HepG2 (cell line): ENCODE data around the gene MRPL20. TPM values are rescaled to one million over a fixed set of nuclear protein-coding genes. Genes with fewer than 3 reads are reported as not detected.

Source experiments
- FOXA1 ChIP-seq, 2 experiments: fragments of 450-650 bp in 1 of 2; sonication (generic) in 1 of 2; formaldehyde crosslinking in 1 of 2; IDR thresholded peaks; 2 replicates each; pipeline versions ENCODE4 v1.4.0 to v1.6.1; 2016 to 2020; ENCODE audit warnings: missing genetic modification reagents in 1 of 2
- FOXC1 ChIP-seq: sonication (generic); formaldehyde crosslinking; IDR thresholded peaks from 2 replicates; pipeline ENCODE4 v1.8.0; 2022; ENCODE audit warnings: mild to moderate bottlenecking, missing genetic modification reagents, borderline replicate concordance
- HES4 ChIP-seq: sonication (generic); formaldehyde crosslinking; IDR thresholded peaks from 2 replicates; pipeline ENCODE4 v1.9.0; 2021; ENCODE audit warnings: mild to moderate bottlenecking, missing genetic modification reagents, borderline replicate concordance
- HOXA7 ChIP-seq: sonication (generic); formaldehyde crosslinking; IDR thresholded peaks from 2 replicates; pipeline ENCODE4 v1.8.1; 2022; ENCODE audit warnings: mild to moderate bottlenecking, missing genetic modification reagents, moderate library complexity
- LBX2 ChIP-seq: sonication (generic); formaldehyde crosslinking; IDR thresholded peaks from 2 replicates; pipeline ENCODE4 v1.5.0; 2020; ENCODE audit warnings: missing genetic modification reagents, mild to moderate bottlenecking, borderline replicate concordance
- MAF1 ChIP-seq: sonication (generic); formaldehyde crosslinking; IDR thresholded peaks from 2 replicates; pipeline ENCODE4 v1.5.0; 2020; ENCODE audit warnings: missing genetic modification reagents, borderline replicate concordance
- MIER2 ChIP-seq: IDR thresholded peaks from 2 replicates; pipeline ENCODE4 v1.6.1; 2016; ENCODE audit warnings: missing biosample characterization, missing genetic modification reagents
- SAP130 ChIP-seq: IDR thresholded peaks from 2 replicates; pipeline ENCODE4 v1.6.1; 2016; ENCODE audit warnings: low read depth
- SCMH1 ChIP-seq: sonication (generic); formaldehyde crosslinking; IDR thresholded peaks from 2 replicates; pipeline ENCODE4 v1.9.0; 2021; ENCODE audit warnings: missing genetic modification reagents, mild to moderate bottlenecking, borderline replicate concordance
- SKIL ChIP-seq: sonication (generic); formaldehyde crosslinking; IDR thresholded peaks from 2 replicates; pipeline ENCODE4 v1.8.0; 2022; ENCODE audit warnings: missing genetic modification reagents, mild to moderate bottlenecking, moderate library complexity, borderline replicate concordance
- STAT6 ChIP-seq: sonication (generic); formaldehyde crosslinking; IDR thresholded peaks from 2 replicates; pipeline ENCODE4 v1.4.0; 2020; ENCODE audit warnings: missing genetic modification reagents, mild to moderate bottlenecking, borderline replicate concordance
- TBX2 ChIP-seq: sonication (generic); formaldehyde crosslinking; IDR thresholded peaks from 2 replicates; pipeline ENCODE4 v1.5.0; 2020; ENCODE audit warnings: missing genetic modification reagents, mild to moderate bottlenecking, borderline replicate concordance
- TRIM24 ChIP-seq: sonication (generic); formaldehyde crosslinking; IDR thresholded peaks from 2 replicates; pipeline ENCODE4 v1.8.0; 2022; ENCODE audit warnings: mild to moderate bottlenecking, missing genetic modification reagents
- ZMAT3 ChIP-seq: sonication (generic); formaldehyde crosslinking; conservative IDR thresholded peaks from 2 replicates; pipeline ENCODE4 v1.7.0; 2021; ENCODE audit warnings: missing genetic modification reagents
- ZNF234 ChIP-seq: sonication (generic); formaldehyde crosslinking; conservative IDR thresholded peaks from 2 replicates; pipeline ENCODE4 v1.5.1; 2020; ENCODE audit warnings: mild to moderate bottlenecking, missing genetic modification reagents
- ZNF558 ChIP-seq: sonication (generic); formaldehyde crosslinking; IDR thresholded peaks from 2 replicates; pipeline ENCODE4 v1.9.0; 2022; ENCODE audit warnings: mild to moderate bottlenecking, missing genetic modification reagents, borderline replicate concordance
- ZNF749 ChIP-seq: sonication (generic); formaldehyde crosslinking; IDR thresholded peaks from 2 replicates; pipeline ENCODE4 v1.8.0; 2022; ENCODE audit warnings: mild to moderate bottlenecking, missing genetic modification reagents, moderate library complexity, borderline replicate concordance
- ZNF782 ChIP-seq: sonication (generic); formaldehyde crosslinking; IDR thresholded peaks from 2 replicates; pipeline ENCODE4 v1.4.0; 2020; ENCODE audit warnings: missing genetic modification reagents, mild to moderate bottlenecking, borderline replicate concordance
- ZNF83 ChIP-seq: sonication (generic); formaldehyde crosslinking; IDR thresholded peaks from 2 replicates; pipeline ENCODE4 v1.4.0; 2020; ENCODE audit warnings: missing genetic modification reagents, mild to moderate bottlenecking, borderline replicate concordance
- ZSCAN5A ChIP-seq: sonication (generic); formaldehyde crosslinking; IDR thresholded peaks from 2 replicates; pipeline ENCODE4 v1.8.0; 2022; ENCODE audit warnings: mild to moderate bottlenecking, missing genetic modification reagents, borderline replicate concordance
- polyA plus RNA-seq, 8 experiments: library from polyadenylated mRNA; depleted of rRNA in 3 of 8; stranded (reverse) in 7 of 8; unstranded in 1 of 8; fragments of >200 nt; fragmentation: Illumina TruSeq in 4 of 8; extraction: Trizol in 4 of 8; gene quantifications; 2 replicates each; pipeline versions ENCODE4 v1.2.1 to v1.2.3, GENCODE V29; 2011 to 2016; ENCODE audit warnings: low read depth in 4 of 8, missing spikeins in 1 of 8, mixed read lengths in 1 of 8; ENCODE audit not compliant: insufficient read depth in 1 of 8
- total RNA-seq, 5 experiments: library from RNA; depleted of rRNA; stranded (reverse); fragments of >200 nt; fragmentation: Illumina TruSeq; extraction: Trizol; gene quantifications; 2 replicates each; pipeline ENCODE4 v1.2.3, GENCODE V29; 2016; ENCODE audit warnings: low read depth in 1 of 5

MRPL20 gene
- total and polyA plus RNA-seq, 2 of the 13 experiments (the other 11 are each of a cell fraction or from before 2014, with no cell fraction given), result 59.2 to 127 TPM

- no peak for TF ChIP-seq ZSCAN5A
- TF ChIP-seq LBX2 (CRISPR knock-in tag), result peak; percentile 83; the same call in 1 of the 2 replicates
- TF ChIP-seq ZNF782 (CRISPR knock-in tag), result peak; percentile 85
- peak; percentile 70; the same call in 1 of the 2 replicates for TF ChIP-seq SKIL (CRISPR knock-in tag)
- TF ChIP-seq ZMAT3 (CRISPR knock-in tag), result peak; percentile 79
- no peak for TF ChIP-seq STAT6
- peak; percentile 85; the same call in 1 of the 2 replicates for TF ChIP-seq ZNF234 (CRISPR knock-in tag)
- TF ChIP-seq MIER2 (CRISPR knock-in tag), result no peak
- TF ChIP-seq HOXA7 (CRISPR knock-in tag), result 0 out of 2 replicates have a peak, but pooled peaks have one; percentile 85
- no peak for TF ChIP-seq TRIM24 (CRISPR knock-in tag)
- TF ChIP-seq ZNF749 (CRISPR knock-in tag), result no peak; the same call in 1 of the 2 replicates
- peak; percentile 96 for TF ChIP-seq SAP130
- no peak for TF ChIP-seq ZNF83 (CRISPR knock-in tag)
- TF ChIP-seq ZNF558, result peak; percentile 75; the same call in 1 of the 2 replicates
- 0 out of 2 replicates have a peak, but pooled peaks have one; percentile 74 for TF ChIP-seq MAF1 (CRISPR knock-in tag)
- peak; percentile 86 for TF ChIP-seq TBX2 (CRISPR knock-in tag)
- peak; percentile 92; the same call in 1 of the 2 replicates for TF ChIP-seq FOXC1 (CRISPR knock-in tag)
- no peak for TF ChIP-seq SCMH1 (CRISPR knock-in tag)
- TF ChIP-seq FOXA1 (IDR thresholded peaks at IDR 0.05), result no peak
- peak; percentile 61; the same call in 1 of the 2 replicates for TF ChIP-seq FOXA1 (CRISPR knock-in tag; IDR thresholded peaks at IDR 0.05)
- peak; percentile 84; the same call in 1 of the 2 replicates for TF ChIP-seq HES4 (CRISPR knock-in tag)
Measured at GRCh38 chr1:1406821-1407635, at the start of gene MRPL20 (continued).
